Measurements from ENCODE around the gene COMT.

The COMT gene

GRCh38 chr22:20017622-20017958 is 76.0 kb downstream of the COMT start (continued):
- no peak for TF ChIP-seq ZNF202 (tag by site-specific recombination; IDR thresholded peaks at IDR 0.05; ENCODE audit: borderline replicate concordance)
- TF ChIP-seq ZNF138 (tag by site-specific recombination; IDR thresholded peaks at IDR 0.05; ENCODE audit: borderline replicate concordance), result no peak
- no peak for TF ChIP-seq ATF2 (tag by site-specific recombination; IDR thresholded peaks at IDR 0.05; ENCODE audit: low read depth)
- TF ChIP-seq ZNF366 (tag by site-specific recombination; conservative IDR thresholded peaks at IDR 0.05), result no peak
- TF ChIP-seq ZNF521 (tag by site-specific recombination; IDR thresholded peaks at IDR 0.05), result no peak
- no peak for TF ChIP-seq ZNF426 (tag by site-specific recombination; IDR thresholded peaks at IDR 0.05)
- no peak for TF ChIP-seq ZNF777 (tag by site-specific recombination; IDR thresholded peaks at IDR 0.05; ENCODE audit: borderline replicate concordance)

DNA sequence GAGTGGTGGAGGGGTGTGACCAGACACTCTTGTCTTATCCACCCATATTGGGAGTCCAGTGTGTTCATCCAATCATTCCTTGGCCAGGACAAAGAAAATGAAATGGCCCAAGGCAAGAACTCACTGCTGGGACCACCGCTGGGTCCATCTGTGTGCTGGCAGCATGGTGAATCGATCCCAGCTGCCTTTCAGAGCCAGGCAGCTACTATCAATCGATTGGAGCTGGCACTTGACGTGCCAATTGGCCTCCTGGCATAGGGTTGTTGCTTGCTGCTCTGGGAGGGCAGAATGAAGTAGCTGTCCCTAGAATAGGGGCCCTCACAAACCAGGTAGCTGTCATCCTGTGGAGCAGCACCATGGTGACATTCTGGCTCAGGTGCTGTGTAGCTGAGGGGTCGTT is 76.4 kb downstream of the COMT start:
- Histone ChIP-seq H3K27ac (ENCODE audit: extremely low read depth, low read depth, low read length) (no peak overlapping the region), H3K4me3 (ENCODE audit: low read depth, low read length) (no peak overlapping the region), H3K4me1 (ENCODE audit: control insufficient read depth, insufficient read depth, low read length) (no peaks in the 10 kb centered on the region), H3K36me3 (ENCODE audit: control insufficient read depth in 2 of 2, insufficient read depth in 1 of 2, low read length in 2 of 2) (no peaks in the 10 kb centered on the region), H3K9me3 (ENCODE audit: control insufficient read depth, insufficient read depth, low read depth, low read length) (no peaks in the 10 kb centered on the region)
- TF ChIP-seq ZNF830 (tag by site-specific recombination; IDR thresholded peaks at IDR 0.05; ENCODE audit: low read depth) (no peak), MEIS1 (CRISPR knock-in tag; IDR thresholded peaks at IDR 0.05; ENCODE audit: borderline replicate concordance) (no peak), SP3 (tag by site-specific recombination; IDR thresholded peaks at IDR 0.05) (no peak), ZNF561 (tag by site-specific recombination; IDR thresholded peaks at IDR 0.05; ENCODE audit: borderline replicate concordance) (no peak), ZNF157 (tag by site-specific recombination; IDR thresholded peaks at IDR 0.05) (no peak), KLF10 (tag by site-specific recombination; IDR thresholded peaks at IDR 0.05) (no peak), ZNF2 (tag by site-specific recombination; IDR thresholded peaks at IDR 0.05) (no peak), ZNF302 (tag by site-specific recombination; IDR thresholded peaks at IDR 0.05; ENCODE audit: low read depth) (no peak), MZF1 (tag by site-specific recombination; IDR thresholded peaks at IDR 0.05; ENCODE audit: borderline replicate concordance) (no peak), ZNF311 (tag by site-specific recombination; IDR thresholded peaks at IDR 0.05; ENCODE audit: borderline replicate concordance) (no peak), ZNF501 (tag by site-specific recombination; IDR thresholded peaks at IDR 0.05) (no peak), ZNF785 (tag by site-specific recombination; IDR thresholded peaks at IDR 0.05) (no peak), SP7 (tag by site-specific recombination; IDR thresholded peaks at IDR 0.05) (no peak), ZXDB (tag by site-specific recombination; IDR thresholded peaks at IDR 0.05) (no peak), ZNF391 (tag by site-specific recombination; IDR thresholded peaks at IDR 0.05; ENCODE audit: borderline replicate concordance, low read depth) (no peak), ZNF555 (tag by site-specific recombination; conservative IDR thresholded peaks at IDR 0.05) (no peak)
- TF ChIP-seq, protein P1, sequence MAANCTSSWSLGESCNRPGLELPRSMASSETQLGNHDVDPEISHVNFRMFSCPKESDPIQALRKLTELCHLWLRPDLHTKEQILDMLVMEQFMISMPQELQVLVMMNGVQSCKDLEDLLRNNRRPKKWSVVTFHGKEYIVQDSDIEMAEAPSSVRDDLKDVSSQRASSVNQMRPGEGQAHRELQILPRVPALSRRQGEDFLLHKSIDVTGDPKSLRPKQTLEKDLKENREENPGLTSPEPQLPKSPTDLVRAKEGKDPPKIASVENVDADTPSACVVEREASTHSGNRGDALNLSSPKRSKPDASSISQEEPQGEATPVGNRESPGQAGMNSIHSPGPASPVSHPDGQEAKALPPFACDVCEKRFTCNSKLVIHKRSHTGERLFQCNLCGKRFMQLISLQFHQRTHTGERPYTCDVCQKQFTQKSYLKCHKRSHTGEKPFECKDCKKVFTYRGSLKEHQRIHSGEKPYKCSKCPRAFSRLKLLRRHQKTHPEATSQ (tag by site-specific recombination; IDR thresholded peaks at IDR 0.05), result no peak
- TF ChIP-seq, protein P2, sequence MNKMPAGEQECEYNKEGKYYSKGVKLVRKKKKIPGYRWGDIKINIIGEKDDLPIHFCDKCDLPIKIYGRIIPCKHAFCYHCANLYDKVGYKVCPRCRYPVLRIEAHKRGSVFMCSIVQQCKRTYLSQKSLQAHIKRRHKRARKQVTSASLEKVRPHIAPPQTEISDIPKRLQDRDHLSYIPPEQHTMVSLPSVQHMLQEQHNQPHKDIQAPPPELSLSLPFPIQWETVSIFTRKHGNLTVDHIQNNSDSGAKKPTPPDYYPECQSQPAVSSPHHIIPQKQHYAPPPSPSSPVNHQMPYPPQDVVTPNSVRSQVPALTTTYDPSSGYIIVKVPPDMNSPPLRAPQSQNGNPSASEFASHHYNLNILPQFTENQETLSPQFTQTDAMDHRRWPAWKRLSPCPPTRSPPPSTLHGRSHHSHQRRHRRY (tag by site-specific recombination; IDR thresholded peaks at IDR 0.05), result no peak
- TF ChIP-seq, protein P3, sequence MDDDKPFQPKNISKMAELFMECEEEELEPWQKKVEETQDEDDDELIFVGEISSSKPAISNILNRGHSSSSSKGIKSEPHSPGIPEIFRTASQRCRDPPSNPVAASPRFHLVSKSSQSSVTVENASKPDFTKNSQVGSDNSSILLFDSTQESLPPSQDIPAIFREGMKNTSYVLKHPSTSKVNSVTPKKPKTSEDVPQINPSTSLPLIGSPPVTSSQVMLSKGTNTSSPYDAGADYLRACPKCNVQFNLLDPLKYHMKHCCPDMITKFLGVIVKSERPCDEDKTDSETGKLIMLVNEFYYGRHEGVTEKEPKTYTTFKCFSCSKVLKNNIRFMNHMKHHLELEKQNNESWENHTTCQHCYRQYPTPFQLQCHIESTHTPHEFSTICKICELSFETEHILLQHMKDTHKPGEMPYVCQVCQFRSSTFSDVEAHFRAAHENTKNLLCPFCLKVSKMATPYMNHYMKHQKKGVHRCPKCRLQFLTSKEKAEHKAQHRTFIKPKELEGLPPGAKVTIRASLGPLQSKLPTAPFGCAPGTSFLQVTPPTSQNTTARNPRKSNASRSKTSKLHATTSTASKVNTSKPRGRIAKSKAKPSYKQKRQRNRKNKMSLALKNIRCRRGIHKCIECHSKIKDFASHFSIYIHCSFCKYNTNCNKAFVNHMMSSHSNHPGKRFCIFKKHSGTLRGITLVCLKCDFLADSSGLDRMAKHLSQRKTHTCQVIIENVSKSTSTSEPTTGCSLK (tag by site-specific recombination; IDR thresholded peaks at IDR 0.05), result no peak
- POLR2A ChIA-PET, result interaction anchor here (1.2 kb wide), 1 partner anchor 62 kb away, joined by 3 read pairs; the partner anchor contains the start of gene DGCR8
- CTCF ChIA-PET, result interaction anchor here (1.3 to 1.5 kb wide), 3 partner anchors 47 to 65 kb away, joined by 4 to 5 read pairs (median 5); no protein-coding TSS in a partner anchor
